LNCaP clone FGC (cell line): ENCODE measurements around the gene CCDC146.
"Not testable (repeated sequence)": the region's sequence is repeated elsewhere in the genome, so short reads cannot be mapped to it uniquely, and the experiment has no call there.

Experiments used
- DNase-seq: peaks from one replicate; pipeline ENCODE4 v3.0.0-alpha.2; 2011; ENCODE audit warnings: low read depth
- H3K4me3 ChIP-seq: 2 replicates; pipeline ENCODE4 v1.5.1; 2011; ENCODE audit warnings: mild to moderate bottlenecking, low read depth, low read length, control low read depth
- CTCF ChIP-seq: IDR thresholded peaks from 2 replicates; pipeline ENCODE4 v1.5.1; 2012; ENCODE audit warnings: mild to moderate bottlenecking; ENCODE audit not compliant: control insufficient read depth, insufficient read depth; ENCODE audit errors: extremely low read depth

CCDC146 gene

DNA sequence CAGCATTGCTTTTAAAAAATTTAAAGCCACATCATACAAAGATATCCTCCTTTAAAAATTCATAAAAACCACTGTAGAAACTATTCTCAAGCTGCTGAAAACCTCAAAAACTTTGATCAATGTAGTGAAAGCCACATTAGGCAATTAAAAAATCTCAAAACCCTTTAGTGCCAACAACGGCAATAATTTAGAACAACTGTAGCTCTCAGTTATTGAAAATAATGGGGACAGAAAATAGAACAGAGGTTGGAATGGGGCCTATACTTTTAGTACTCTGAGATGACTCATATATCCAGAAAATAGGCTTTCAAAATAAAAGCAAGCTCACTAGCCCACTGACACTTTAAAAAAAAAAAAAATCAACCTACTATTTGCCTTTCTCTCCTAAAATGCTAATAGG, 206.3 kb downstream of the CCDC146 start:
- no peak overlapping the region for H3K4me3 ChIP-seq
- no peak for DNase-seq
- TF ChIP-seq CTCF, result no peak

- DNase-seq, result no peak
- TF ChIP-seq CTCF, result no peak
- no peak overlapping the region for H3K4me3 ChIP-seq
Observed at GRCh38 chr7:77329466-77330168, 207.2 kb downstream of the CCDC146 start.

- no peak overlapping the region for H3K4me3 ChIP-seq
- DNase-seq, result no peak
- no peak for TF ChIP-seq CTCF
Observed at GRCh38 chr7:77330169-77330882, 207.9 kb downstream of the CCDC146 start.

- H3K4me3 ChIP-seq, result no peak overlapping the region
- TF ChIP-seq CTCF, result peak; percentile 78
- peak; percentile 72 for DNase-seq
Observed at GRCh38 chr7:77331938-77332695, 209.7 kb downstream of the CCDC146 start.

DNA sequence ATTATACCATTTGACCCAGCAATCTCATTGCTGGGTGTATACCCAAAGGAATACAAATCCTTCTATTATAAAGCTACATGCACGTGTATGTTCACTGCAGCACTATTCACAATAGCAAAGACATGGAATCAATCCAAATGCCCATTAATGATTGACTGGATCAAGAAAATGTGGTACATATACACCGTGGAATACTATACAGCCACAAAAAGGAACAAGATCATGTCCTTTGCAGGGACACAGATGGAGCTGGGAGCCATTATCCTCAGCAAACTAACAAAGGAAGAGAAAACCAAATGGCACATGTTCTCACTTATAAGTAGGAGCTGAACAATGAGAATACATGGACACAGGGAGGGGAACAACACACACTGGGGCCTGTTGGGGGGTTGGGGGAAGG, 211.6 kb downstream of the CCDC146 start:
- DNase-seq, H3K4me3 ChIP-seq: not testable (repeated sequence)

- no peak for DNase-seq
- no peak overlapping the region for H3K4me3 ChIP-seq
- TF ChIP-seq CTCF, result no peak
Observed at GRCh38 chr7:77335581-77335980, 213.2 kb downstream of the CCDC146 start.

DNA sequence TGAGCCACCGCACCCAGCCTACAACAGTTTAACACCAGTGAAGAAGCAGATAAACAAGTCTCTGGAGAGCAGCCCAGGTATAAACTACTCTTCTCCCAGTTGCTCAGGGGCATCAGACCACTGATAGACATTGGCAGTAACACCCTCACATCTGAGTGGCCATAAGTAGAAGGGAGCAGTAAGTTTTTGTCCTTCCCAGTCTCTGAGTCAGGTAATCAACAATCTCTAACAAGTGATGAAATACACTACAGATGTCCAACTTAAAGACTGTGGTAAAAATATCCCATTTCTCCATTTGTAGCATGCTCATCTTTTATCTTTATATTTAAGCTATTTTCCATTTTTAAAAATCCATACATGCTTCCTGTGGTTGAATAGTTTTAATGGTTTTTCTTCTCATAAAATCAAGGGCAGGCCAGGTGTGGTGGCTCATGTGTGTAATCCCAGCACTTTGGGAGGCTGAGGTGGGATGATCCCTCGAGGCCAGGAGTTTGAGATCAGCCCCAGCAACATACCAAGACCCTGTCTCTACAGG, 215.1 kb downstream of the CCDC146 start:
- no peak for DNase-seq
- H3K4me3 ChIP-seq, result no peak overlapping the region
- TF ChIP-seq CTCF, result no peak
